Gastroesophageal sphincter (tissue), 3 donors: ENCODE results near the gene TAF11L14.

ENCODE experiments used
- CTCF ChIP-seq, 4 experiments: fragments of 200-600 bp in 2 of 4; fragments of 450-650 bp in 2 of 4; sonication (generic) in 1 of 4; IDR thresholded peaks; one replicate each; pipeline ENCODE4 v1.5.1; 2017 to 2019; ENCODE audit warnings: antibody characterized with exemption in 4 of 4, mild to moderate bottlenecking in 2 of 4, moderate library complexity in 2 of 4
- EP300 ChIP-seq: sonication (generic); formaldehyde crosslinking; IDR thresholded peaks from one replicate; pipeline ENCODE4 v1.6.1; 2017; ENCODE audit warnings: antibody characterized with exemption, mild to moderate bottlenecking
- POLR2A ChIP-seq, 2 donors: fragments of 450-650 bp; IDR thresholded peaks; one replicate each; pipeline ENCODE4 v1.6.1; 2017; ENCODE audit warnings: antibody characterized with exemption in 2 of 2, mild to moderate bottlenecking in 2 of 2, moderate library complexity in 1 of 2
- POLR2AphosphoS5 ChIP-seq: sonication (generic); formaldehyde crosslinking; IDR thresholded peaks from one replicate; pipeline ENCODE4 v1.6.1; 2017; ENCODE audit warnings: antibody characterized with exemption

- TF ChIP-seq CTCF (IDR thresholded peaks at IDR 0.05), result no peak
- TF ChIP-seq POLR2A (IDR thresholded peaks at IDR 0.05), result no peak
- TF ChIP-seq POLR2AphosphoS5, result no peak
- no peak for TF ChIP-seq EP300
Measured at GRCh38 chr5:17663182-17663581, 28.9 kb downstream of the TAF11L14 start.
